Stimulated activated effector memory CD8-positive, alpha-beta T cell treated with anti-CD3 and anti-CD28 coated beads, Interleukin-12 subunit alpha, Interleukin-12 subunit beta, amount 100 ng/mL, for 72 hours (primary cell): ENCODE results near the gene ECHS1.
"Not testable (repeated sequence)": the region's sequence is repeated elsewhere in the genome, so short reads cannot be mapped to it uniquely, and the experiment has no call there.

ENCODE experiments used
- ATAC-seq: fragments of 150-1000 bp; cut with Tn5 transposase; 2 replicates; pipeline ENCODE4 v1.10.0; 2021
- DNase-seq, 2 donors: peaks; one replicate each; pipeline ENCODE4 v3.0.0; 2021 to 2022; ENCODE audit warnings: low spot score in 2 of 2
- H3K27ac Mint-ChIP-seq: one replicate; pipeline ENCODE4 v1.8.0; 2022; ENCODE audit warnings: mild to moderate bottlenecking, mixed read lengths
- H3K36me3 Mint-ChIP-seq: one replicate; pipeline ENCODE4 v1.8.0; 2022; ENCODE audit warnings: mild to moderate bottlenecking, mixed read lengths
- H3K4me1 Mint-ChIP-seq: one replicate; pipeline ENCODE4 v1.8.0; 2022; ENCODE audit warnings: mixed read lengths
- H3K4me3 Mint-ChIP-seq: one replicate; pipeline ENCODE4 v1.8.0; 2022; ENCODE audit warnings: mild to moderate bottlenecking, mixed read lengths
- H3K9me3 Mint-ChIP-seq: one replicate; pipeline ENCODE4 v1.8.0; 2022; ENCODE audit warnings: mixed read lengths

Gene ECHS1

DNA sequence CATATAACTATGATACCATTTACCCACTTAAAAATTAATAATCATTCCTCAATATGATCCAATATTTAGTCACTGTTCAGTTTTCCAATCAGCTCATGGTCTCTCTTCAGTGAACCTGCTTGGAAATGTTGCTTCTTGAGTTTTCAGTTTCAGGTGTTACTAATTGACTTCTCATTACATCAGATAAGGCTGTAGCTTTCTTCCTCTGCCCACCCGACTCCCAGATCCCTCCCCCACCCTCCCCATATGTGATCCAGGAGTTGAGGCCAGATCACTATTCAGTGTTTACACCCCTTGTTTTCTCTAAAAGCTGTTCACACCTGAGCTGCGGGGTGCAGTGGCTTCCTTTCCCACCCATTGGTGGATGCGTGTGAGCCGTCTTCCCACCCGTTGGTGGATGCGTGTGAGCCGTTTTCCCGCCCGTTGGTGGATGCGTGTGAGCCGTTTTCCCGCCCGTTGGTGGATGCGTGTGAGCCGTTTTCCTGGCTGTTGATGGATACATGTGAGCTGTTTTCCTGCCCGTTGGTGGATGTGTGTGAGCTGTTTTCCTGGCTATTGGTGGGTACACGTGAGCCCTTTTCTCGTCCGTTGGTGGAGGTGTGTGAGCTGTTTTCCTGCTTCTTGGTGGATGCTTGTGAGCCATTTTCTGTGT lies 17.6 kb upstream of the ECHS1 start:
- Mint-ChIP-seq H3K9me3 (no peaks in the 10 kb centered on the region), H3K27ac (peak overlapping the region; percentile 93), H3K36me3 (peaks cover 27% of the 10 kb centered on the region), H3K4me1 (peaks cover 48% of the 10 kb centered on the region), H3K4me3 (peak overlapping the region; percentile 94)
- ATAC-seq (no peak), DNase-seq (peak in 1 of 2 donors; percentile 51)

DNA sequence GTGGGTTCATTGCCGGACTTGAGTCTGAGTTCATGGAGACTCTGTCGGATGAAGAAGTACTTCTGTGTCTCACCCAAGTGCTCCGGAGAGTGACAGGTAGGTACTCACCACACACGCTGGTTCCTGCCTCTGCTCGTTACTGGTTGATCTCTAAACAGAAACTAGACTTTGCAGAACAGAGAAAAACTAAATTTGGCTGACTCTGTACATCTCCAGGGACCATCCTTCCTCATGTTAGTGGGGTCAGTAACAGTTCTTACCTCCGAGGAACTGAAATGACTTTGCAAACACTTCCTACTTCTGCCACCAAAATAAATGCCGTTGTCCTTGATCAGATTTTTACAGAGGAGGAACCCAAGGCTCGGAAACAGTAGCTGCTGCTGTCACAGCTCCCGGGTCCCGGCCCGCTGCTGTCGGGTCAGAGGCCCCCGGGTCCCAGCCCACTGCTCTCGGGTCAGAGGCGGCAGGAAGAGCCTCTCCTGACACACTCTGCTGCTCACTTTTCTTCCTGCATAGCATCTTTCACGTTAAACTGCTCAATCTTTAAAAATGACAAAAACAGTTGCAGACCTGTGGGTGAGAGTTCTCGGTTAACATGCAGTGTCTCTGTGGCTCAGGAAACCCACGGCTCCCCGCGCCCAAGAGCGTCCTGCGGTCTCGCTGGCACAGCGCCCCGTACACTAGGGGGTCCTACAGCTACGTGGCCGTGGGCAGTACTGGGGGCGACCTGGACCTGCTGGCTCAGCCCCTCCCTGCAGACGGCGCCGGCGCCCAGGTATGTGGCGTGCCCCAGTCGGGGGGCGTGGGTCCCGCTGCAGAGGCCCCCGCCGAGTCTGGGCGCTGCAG lies 16.0 kb upstream of the ECHS1 start:
- Mint-ChIP-seq H3K27ac (peak overlapping the region; percentile 92), H3K4me3 (peak overlapping the region; percentile 94), H3K9me3 (no peaks in the 10 kb centered on the region), H3K36me3 (peaks cover 16% of the 10 kb centered on the region), H3K4me1 (peaks cover 37% of the 10 kb centered on the region)
- DNase-seq (peak in 1 of 2 donors; percentile 75), ATAC-seq (peak; percentile 77)

DNA sequence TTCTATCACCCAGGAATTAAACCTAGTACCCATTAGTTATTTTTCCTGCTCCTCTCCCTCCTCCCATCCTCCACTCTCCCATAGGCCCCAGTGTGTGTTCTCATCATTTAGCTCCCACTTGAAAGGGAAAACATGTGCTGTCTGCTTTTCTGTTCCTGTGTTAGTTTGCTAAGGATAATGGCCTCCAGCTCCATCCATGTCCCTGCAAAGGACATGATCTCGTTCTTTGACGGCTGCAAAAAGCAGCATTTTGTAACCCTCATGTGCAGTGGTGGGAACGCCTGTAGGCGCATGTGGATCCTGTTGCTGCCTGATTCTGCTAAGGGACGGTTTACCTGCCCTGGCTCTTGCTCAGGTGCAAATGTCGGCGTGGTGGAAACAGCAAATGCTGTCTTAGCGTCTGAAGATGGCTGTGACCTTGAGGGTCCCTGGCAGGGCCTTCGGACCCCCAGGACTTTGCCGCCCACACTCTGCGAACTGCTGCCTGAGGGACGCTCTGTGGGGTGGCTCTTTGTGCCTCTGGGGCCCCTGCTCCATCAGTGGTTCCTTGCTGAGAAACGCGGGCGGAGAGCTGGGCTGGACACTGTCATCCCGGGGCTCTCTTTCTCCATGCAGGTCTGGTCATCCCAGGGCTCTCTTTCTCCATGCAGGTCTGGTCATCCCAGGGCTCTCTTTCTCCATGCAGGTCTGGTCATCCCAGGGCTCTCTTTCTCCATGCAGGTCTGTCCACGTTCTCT lies 15.2 kb upstream of the ECHS1 start:
- ATAC-seq (no peak), DNase-seq (no peak)
- Mint-ChIP-seq H3K9me3 (no peaks in the 10 kb centered on the region), H3K27ac (peak overlapping the region; percentile 92), H3K4me3 (peak overlapping the region; percentile 94), H3K36me3 (peaks cover 19% of the 10 kb centered on the region), H3K4me1 (peaks cover 37% of the 10 kb centered on the region)

DNA sequence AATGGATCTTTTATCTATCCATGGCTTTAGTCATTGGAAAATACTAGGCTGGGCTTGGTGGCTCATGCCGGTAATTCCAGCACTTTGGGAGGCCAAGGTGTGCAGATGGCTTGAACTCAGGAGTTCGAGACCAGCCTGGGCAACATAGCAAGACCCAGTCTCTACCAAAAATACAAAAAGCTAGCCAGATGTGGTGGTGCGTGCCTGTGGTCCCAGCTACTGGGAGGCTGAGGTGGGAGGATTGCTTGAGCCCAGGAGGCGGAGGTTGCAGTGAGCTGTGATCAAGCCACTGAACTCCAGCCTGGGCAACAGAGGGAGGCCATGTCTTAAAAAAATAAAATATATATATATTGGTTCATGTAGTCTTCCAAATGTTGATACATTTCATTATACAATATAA lies 13.8 kb upstream of the ECHS1 start:
- H3K27ac Mint-ChIP-seq, H3K4me3 Mint-ChIP-seq, ATAC-seq, DNase-seq, H3K9me3 Mint-ChIP-seq: not testable (repeated sequence)
- H3K4me1 Mint-ChIP-seq: peaks cover 35% of the 10 kb centered on the region
- peaks cover 19% of the 10 kb centered on the region for H3K36me3 Mint-ChIP-seq

DNA sequence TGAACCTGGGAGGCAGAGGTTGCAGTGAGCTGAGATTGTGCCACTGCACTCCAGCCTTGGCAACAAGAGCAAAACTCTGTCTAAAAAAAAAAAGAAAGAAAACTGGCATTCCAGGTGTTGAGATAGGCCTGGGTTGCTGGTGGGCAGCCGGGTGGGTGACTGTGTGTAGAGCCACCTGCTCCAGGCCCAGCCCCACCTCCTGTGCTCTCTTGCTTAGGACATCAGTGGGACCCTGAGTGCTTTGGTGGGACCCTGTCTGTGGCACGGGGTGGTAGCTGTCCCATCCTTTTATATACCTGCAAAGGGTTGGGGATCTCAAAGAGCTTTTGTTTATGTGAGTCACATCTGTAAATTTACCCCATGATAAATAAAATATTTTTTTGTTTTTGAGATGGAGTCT lies 12.1 kb upstream of the ECHS1 start:
- Mint-ChIP-seq H3K4me1 (peaks cover 17% of the 10 kb centered on the region), H3K9me3 (no peaks in the 10 kb centered on the region), H3K4me3 (no peak overlapping the region), H3K27ac (no peak overlapping the region), H3K36me3 (peaks cover 5% of the 10 kb centered on the region)
- ATAC-seq (no peak), DNase-seq (no peak)

DNA sequence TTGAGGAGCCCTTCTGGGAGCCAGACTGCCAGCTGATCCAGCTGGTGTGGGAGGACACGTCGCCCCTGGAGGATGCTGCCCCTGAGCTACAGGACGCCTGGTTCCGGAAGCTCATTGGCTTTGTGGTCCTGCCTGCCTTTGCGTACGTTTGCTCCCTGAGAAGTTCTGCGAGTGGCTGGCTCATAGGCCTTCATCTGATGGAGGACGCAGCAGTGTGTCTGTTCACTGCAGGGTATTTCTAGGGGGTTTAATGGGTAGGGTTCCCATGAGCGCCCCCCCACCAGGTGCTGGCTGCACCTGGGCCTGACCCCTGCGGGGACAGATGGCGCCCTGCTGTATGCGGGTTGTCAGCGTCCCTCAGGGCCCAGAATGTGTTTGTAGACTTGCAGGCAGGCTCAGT lies 10.9 kb upstream of the ECHS1 start:
- Mint-ChIP-seq H3K27ac (no peak overlapping the region), H3K36me3 (peaks cover 5% of the 10 kb centered on the region), H3K4me3 (no peak overlapping the region), H3K9me3 (no peaks in the 10 kb centered on the region), H3K4me1 (peaks cover 11% of the 10 kb centered on the region)
- ATAC-seq (no peak), DNase-seq (no peak)

DNA sequence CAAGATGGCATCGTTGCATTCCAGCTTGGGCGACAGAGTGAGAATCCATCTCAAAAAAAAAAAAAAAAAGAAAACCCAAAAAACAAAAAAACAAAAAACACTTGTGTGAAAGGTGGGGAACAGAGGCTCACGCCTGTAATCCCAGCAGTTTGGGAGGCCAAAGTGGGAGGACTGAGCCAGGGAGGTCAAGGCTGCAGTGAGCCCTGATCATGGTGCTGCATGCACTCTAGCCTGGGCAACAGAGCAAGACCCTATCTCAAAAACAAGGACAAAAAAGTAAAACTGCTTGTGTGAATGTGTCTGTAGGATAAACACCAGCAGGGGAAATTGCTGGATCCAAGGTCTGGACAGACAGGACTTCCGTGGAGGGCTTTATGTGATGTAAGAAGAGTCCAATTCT lies 10.4 kb upstream of the ECHS1 start:
- Mint-ChIP-seq H3K4me3 (no peak overlapping the region), H3K4me1 (peaks cover 6% of the 10 kb centered on the region), H3K27ac (no peak overlapping the region), H3K36me3 (peaks cover 5% of the 10 kb centered on the region), H3K9me3 (no peaks in the 10 kb centered on the region)
- DNase-seq: no peak
- no peak for ATAC-seq

DNA sequence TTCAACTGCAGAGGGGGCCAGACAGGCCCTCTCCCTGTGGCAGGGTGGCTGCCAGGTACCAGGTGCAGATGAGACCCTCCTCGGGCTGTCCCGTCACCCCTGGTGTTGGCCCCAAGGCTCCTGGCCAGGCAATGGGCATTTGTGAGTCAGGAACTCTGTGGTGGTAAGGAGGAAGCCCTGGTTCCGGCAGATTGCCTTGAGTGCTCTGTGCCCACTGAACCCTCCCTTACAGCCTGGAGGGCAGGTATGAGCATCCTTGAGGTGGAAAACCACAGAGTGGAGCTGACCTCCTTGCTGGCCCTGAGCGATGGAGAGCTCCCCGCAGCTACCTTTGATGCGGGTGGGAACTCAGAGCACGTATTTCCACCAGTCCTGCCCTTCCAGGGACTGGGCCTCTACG lies 7.9 kb upstream of the ECHS1 start:
- no peak for ATAC-seq
- H3K4me3 Mint-ChIP-seq: peak overlapping the region; percentile 69
- H3K36me3 Mint-ChIP-seq: peaks cover 5% of the 10 kb centered on the region
- no peak for DNase-seq
- no peak overlapping the region for H3K27ac Mint-ChIP-seq
- H3K9me3 Mint-ChIP-seq: no peaks in the 10 kb centered on the region
- peaks cover 9% of the 10 kb centered on the region for H3K4me1 Mint-ChIP-seq

DNA sequence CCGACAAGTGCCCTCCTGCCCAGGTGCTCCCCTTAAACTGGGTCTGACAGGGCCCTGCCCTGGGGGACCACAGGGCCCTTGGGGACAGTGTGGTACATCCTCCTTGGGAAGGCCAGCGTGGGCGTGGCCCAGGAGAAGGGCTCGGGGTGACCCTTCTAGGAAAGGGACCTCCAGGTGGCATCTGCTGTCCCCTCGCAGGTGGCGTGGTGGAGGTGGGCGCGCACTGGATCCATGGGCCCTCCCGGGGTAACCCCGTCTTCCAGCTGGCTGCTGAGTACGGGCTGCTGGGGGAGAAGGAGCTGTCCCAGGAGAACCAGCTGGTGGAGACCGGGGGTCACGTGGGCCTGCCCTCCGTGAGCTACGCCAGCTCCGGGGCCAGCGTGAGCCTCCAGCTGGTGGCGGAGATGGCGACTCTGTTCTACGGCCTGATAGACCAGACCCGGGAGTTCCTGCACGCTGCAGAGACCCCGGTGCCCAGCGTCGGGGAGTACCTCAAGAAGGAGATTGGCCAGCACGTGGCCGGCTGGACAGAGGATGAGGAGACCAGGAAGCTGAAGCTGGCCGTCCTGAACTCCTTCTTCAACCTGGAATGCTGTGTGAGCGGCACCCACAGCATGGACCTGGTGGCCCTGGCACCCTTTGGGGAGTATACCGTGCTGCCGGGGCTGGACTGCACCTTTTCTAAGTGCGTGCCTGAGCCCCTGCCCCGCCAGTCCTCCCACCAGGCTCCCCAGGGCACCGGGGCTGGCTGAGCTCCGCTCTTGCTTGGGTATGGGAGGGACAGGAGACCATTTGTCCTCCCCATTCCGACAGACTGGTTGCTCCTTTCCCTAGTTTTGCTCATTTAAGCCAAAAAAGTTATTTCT lies 6.9 kb upstream of the ECHS1 start:
- ATAC-seq (no peak), DNase-seq (no peak)
- Mint-ChIP-seq H3K36me3 (peaks cover 5% of the 10 kb centered on the region), H3K9me3 (no peaks in the 10 kb centered on the region), H3K4me1 (peaks cover 9% of the 10 kb centered on the region), H3K4me3 (peak overlapping the region; percentile 69), H3K27ac (no peak overlapping the region)

DNA sequence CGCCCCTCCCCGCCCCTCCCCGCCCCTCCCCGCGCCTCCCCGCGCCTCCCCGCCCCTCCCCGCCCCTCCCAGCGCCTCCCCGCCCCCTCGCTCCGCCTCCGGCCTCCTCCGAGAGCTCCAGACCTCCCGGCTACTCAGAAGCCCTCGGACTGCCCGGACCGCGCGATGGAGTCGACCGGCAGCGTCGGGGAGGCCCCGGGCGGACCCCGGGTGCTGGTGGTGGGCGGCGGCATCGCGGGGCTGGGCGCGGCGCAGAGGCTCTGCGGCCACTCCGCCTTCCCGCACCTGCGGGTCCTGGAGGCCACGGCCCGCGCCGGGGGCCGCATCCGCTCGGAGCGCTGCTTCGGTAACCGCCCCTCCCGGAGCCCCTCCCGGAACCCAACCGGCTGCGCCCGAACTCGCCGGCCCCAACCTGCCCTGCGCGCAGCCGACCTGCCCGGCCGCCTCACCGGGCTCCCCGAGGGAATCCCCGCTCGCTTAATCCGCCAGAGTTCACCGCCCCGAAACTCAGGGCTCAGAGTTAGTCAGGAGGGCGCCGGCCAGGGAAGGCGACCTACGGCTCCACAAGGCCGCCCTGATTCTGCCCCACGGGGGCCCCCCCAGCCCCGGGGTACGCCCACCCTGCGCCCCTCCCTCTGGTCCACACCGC lies 6.1 kb upstream of the ECHS1 start, which contains the start of gene PAOX:
TSS of gene PAOX (plus strand) at position 111 of the 649 bp plus-strand sequence. CDS start at position 166, 55 bp downstream.
- Mint-ChIP-seq H3K27ac (no peak within 1 kb of the TSS), H3K36me3 (peaks cover 3% of the 10 kb centered on the region), H3K4me1 (peaks cover 9% of the 10 kb centered on the region), H3K9me3 (no peaks in the 10 kb centered on the region), H3K4me3 (peak within 1 kb of the TSS; percentile 69)
- peak; percentile 63 to 84 for DNase-seq
- ATAC-seq: peak; percentile 81

DNA sequence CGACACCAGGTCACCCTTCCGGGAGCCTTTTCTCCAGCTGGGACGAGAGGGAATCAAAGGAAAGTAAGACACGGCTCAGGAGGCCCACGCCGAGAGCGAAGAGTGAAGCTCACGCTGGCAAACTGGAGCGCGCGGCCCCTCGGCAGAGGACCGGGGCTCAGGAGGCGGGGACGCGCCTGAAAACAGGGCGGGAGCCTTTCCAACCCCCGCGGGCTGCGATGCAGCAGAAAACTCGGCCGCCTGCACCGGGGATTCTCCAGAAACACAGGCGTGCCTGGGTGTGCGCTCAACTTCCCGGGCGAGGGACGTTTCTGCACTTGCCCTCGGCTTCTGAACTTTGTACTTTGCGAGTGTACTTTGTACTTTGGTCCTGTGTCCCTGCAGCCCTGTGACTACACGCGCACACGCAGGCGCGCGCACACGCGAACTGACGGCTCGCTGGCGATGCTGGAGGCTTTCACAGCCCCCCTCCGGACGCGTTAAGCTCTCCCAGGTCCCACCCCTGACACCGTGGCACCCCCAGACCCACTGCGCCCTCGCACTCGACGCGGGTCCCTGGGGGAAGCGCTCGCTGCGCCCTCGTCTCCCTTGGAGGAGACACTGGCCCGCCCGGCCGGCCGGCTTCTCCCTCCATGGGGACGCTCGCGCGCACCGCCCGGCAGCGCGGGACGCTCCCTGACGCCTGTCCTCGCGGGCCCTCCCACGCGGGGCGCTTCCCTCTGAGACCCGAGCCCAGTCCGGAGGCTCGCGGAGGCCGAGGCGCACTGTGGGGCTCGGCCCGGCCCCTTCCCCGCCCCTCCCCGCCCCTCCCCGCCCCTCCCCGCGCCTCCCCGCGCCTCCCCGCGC lies 5.3 kb upstream of the ECHS1 start:
- DNase-seq (peak; percentile 67 to 86), ATAC-seq (peak; percentile 70)
- H3K4me3 Mint-ChIP-seq: peak overlapping the region; percentile 69
- H3K36me3 Mint-ChIP-seq: no peaks in the 10 kb centered on the region
- no peaks in the 10 kb centered on the region for H3K9me3 Mint-ChIP-seq
- peaks cover 15% of the 10 kb centered on the region for H3K4me1 Mint-ChIP-seq
- H3K27ac Mint-ChIP-seq: no peak overlapping the region

DNA sequence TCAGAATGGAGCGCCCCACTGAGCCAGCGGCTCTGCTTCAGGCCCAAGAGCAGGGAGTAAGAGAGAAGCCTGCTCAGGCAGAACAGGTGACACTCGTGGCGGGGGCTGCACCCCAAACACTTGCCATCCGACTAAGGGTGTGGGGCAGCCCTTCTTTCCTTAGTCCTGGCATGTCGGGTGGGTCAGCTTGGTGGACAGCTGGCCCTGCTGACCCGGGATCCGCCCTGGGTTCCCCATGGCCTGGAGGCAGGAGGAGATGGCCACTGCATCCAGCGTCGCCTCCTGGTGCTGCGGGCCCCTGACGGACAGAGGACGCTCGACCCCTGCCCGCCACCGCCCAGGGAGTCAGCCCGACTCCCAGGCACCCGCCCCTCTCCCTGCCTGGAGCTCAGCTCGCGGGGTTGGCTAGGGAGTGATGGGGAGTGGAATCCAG lies 4.7 kb upstream of the ECHS1 start:
- H3K36me3 Mint-ChIP-seq: no peaks in the 10 kb centered on the region
- peaks cover 15% of the 10 kb centered on the region for H3K4me1 Mint-ChIP-seq
- no peak for ATAC-seq

DNA sequence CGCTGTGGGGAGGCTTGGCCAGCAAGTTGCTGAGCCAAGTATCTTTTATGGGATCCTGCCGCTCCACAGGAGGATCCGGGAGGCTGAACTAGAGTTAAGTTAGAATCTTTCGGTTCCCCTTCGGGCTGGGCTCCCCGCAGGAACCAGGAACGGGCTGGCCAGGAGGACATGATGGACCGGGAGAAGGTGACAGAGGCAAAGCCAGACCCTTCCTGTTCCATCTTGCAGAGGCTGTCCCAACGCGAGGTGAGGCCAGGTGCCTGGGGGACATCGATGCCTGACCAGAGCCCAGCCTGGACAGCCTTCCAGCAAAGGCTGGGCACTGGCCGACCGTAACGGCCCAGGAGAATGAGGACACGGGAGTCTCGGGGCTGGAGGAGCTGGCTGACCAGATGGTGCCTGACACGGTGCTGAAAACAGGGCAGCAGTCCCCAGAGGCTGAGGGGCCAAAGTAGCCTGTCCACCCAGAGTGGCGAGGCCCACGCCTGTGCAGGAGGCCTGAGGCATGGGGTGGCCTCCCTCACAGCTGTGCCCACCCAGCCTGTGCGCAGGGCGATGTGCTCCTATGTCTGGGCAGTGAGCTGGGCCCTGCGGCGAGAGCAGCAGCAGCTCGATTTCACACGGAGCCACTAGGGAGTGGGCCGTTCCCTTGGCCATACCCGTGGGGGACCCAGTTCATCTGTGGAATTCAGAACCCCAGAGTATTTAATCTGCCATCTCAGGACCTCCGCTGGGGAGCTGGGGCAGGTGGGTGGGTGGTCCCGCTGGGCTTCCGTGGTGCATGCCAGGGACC lies 4.1 kb upstream of the ECHS1 start:
- DNase-seq: no peak
- peak overlapping the region; percentile 69 for H3K4me3 Mint-ChIP-seq
- H3K9me3 Mint-ChIP-seq: no peaks in the 10 kb centered on the region

More for the DNA sequence above, 4.7 kb upstream of the ECHS1 start:
- H3K4me3 Mint-ChIP-seq: peak overlapping the region; percentile 69
- DNase-seq: no peak
- no peak overlapping the region for H3K27ac Mint-ChIP-seq
- H3K9me3 Mint-ChIP-seq: no peaks in the 10 kb centered on the region

More for the DNA sequence above, 4.1 kb upstream of the ECHS1 start:
- Mint-ChIP-seq H3K27ac (peak overlapping the region; percentile 29), H3K36me3 (no peaks in the 10 kb centered on the region), H3K4me1 (peaks cover 16% of the 10 kb centered on the region)
- no peak for ATAC-seq
